GM21528 (cell line): ENCODE results near the gene CCDC12.

ENCODE experiments used
- ATAC-seq: cut with Tn5 transposase; IDR thresholded peaks from one replicate; pipeline ENCODE4 v1.9.1; 2021; ENCODE audit warnings: mild to moderate bottlenecking, moderate library complexity; ENCODE audit not compliant: unreplicated experiment, low FRiP score

The CCDC12 gene

DNA sequence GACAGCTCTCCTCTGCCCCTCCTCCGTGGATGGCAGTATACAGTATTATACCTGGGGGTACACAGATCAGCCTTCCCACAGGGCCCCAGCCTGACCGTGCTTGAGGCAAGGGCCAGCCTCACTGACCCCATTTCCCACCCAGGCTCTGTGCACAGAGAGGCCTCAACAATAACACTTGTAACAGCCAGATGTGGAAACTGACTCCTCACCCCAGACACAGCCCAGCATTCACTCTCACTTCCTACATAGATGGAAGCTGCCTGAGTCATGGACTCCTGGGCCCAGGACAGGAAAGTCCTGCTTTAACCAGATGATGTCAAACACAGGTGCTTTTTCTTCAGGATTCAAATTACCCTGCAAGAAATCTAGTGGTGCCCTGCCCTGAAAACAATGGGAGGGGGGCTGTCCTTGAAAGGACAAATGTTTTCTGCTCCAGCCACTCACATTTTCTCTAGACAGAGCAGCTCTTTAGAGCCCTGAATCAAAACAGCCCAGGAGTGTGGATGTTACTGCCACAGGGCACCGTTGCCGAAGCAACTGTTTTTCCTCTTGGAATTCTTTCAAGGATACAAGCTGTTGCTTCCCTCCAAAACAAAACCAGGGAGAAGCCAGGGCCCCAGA, 16.4 kb downstream of the CCDC12 start:
- ATAC-seq, result no peak

GRCh38 chr3:46959161-46959511, 17.4 kb downstream of the CCDC12 start:
- no peak for ATAC-seq

DNA sequence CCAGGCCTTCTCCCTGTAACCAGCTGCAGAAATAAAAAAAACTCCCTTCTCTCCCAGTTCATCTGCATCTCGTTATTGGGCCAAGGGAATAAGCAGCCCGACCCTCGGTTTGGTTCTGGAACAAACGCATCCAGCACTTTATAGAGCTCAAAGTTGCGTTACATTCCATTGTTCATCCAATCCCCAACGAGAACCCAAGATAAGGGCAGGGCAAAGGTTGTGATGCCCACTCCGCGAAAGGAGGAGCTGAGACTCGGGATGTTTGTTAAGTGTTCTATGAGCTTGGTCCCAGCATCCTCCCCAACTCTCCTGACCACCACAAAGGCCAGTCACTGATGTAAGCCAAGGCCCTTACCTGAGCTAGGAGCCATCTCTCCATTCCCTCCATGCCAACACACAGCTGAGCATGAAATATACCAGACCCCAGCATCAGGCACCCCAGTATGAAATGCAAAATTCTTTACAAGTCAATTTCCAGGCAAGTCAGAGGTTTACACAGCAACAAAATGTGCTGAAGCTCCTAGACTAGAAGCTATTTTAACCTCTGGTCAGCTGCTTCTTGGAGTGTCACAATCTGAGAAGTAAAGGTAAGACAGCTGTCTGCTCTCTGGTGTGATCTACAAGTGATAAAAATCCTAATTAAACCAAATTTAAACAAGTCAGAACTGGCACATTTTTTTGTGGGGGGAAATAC, 17.9 kb downstream of the CCDC12 start:
- no peak for ATAC-seq

DNA sequence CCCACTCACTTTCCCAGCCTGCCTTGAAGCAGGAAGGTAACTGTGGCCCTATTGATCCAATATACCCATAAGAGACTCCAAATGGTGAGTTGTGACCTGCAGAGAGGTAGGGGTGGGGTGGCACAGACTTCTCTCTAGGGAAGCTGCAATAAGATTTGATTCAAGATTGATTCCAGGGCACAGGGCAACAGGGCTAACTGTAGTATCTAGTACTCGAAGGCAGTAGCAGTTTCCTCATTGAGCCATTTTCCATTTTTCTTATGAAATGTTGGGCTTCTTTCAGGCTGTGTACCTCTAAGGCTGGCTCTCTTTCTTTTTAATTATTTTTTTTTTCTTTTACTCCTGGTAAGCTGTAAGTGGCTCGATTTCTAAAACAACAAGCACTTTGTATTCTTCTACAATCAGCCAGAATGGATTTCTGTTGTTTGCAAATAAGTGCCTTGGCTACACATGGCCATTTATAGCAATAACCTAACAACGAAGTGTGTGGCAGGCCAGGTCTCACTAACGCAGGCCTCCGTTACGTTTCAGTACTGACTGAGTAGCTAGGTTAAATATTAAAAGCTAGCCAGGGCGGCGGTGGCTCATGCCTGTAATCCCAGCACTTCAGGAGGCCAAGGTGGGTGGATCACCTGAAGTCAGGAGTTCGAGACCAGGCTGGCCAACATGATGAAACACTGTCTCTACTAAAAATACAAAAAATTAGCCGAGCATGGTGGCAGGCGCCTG, 19.3 kb downstream of the CCDC12 start:
- no peak for ATAC-seq

DNA sequence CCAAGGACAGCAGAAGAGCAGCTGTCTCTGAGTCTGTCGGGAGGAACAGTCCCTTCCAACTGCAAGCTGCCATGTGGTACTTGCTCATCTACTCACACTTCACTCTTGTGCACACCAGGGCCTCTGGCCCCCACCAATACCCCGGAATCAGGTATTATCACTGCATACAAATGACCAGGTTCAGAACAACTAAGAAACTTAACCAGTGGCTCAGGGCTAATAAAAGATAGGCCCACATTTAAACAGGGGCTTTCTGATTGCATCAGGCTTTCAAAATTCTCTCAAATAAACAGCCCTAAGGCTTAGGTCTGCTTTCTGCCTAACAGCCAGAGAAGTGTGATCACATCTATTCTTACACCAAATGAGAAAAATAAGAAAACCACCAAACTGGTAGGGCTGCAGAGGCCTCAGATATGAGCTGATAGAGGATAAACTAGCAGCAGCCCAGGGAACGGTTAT, 20.7 kb downstream of the CCDC12 start:
- ATAC-seq, result no peak

GRCh38 chr3:46955157-46955556, 21.4 kb downstream of the CCDC12 start:
- no peak for ATAC-seq

DNA sequence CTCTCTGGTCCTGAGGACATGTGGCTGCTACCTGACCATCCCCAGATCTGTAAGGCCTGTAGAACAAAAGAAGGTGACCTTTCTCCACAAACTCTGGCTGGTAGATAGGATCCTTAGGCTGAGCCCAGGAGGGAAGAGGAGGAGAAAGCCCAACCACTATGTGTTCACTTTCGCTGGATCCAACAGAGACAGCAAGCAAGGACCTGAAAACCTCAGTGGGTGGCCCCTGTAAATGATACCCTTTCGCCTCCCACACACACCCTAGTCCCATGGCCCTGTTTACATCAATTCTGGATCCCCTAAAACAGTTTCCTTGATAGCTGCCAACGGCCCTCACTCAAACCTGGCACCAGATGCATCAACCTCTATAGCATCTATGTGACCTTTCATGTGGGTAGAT, 22.4 kb downstream of the CCDC12 start:
- ATAC-seq, result no peak

DNA sequence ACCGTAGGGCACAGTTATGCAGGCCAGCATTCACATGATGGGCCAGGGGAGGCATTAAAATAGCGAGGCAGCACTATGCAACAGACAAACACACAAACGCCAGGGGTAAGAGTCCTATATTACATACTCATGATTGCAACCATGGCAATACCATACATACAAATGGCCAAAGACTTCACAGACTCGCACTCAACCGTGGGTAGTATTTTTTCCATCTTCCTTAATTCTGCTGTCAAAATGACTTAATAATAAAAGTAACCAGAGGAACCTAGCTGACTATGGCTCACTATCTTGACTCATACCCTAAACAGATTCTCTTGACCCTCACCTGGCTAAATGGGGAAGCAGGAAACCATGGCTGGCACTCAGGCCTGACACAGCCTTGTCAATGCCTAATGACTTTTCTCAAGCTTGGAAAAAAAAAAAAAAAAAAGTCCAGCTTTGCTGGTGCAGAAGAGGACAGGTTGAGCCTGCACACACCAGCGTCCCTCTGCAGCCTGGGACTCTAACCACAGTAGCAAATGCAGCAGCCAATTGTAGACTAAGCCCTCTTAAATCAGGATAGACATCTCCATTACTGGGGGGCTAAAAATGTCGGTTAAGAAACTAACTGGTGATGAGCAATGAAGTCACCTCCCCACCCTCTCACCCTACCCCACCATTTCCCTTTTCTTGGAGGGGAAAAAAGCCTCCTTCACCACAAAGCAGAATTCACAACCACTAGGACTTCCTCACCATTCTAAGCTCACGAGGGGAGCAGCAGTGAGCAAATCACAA, 23.1 kb downstream of the CCDC12 start:
- ATAC-seq, result no peak

DNA sequence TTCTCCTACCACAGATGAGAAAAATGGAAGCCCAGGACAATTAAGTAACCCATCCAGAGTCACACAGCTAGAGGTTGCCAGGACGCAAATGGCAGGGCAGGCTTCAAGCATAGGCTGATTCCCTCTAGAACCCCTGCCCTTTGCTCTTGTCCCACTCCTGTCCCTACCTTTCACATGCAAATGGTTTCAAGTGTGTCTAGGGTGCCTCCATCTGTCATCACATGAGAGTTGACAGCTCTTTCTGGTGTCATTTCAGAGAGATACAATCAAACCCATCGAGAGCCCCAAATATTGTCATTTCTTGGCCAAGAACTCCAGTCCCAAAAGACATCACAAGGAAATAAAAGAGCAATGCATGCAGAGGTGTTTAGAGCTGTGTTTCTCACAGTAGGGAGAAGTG, 23.7 kb downstream of the CCDC12 start:
- no peak for ATAC-seq

GRCh38 chr3:46950650-46951241, 25.8 kb downstream of the CCDC12 start:
- no peak for ATAC-seq

DNA sequence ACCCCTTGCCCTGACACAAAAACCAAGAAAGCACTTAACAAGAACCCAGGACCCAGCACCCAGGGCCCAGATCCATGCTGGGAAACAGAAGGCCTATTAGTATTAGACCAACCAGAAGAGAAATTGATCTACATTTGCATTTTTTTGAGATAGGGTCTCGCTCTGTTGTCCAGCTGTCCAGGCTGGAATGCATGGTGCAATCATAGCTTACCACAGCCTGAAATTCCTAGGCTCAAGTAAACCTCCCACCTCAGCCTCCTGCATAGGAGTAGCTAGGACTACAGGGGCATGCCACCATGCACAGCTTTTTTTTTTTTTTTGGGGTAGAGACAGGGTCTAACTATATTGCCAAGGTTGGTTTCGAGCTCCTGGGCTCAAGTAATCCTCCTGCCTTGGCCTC, 26.4 kb downstream of the CCDC12 start:
- no peak for ATAC-seq

GRCh38 chr3:46948830-46949671, 27.5 kb downstream of the CCDC12 start:
- no peak for ATAC-seq

GRCh38 chr3:46947981-46948791, 28.4 kb downstream of the CCDC12 start:
- no peak for ATAC-seq

GRCh38 chr3:46947546-46947901, 29.0 kb downstream of the CCDC12 start:
- no peak for ATAC-seq

- no peak for ATAC-seq
Measured at GRCh38 chr3:46946856-46947545, 29.5 kb downstream of the CCDC12 start.

DNA sequence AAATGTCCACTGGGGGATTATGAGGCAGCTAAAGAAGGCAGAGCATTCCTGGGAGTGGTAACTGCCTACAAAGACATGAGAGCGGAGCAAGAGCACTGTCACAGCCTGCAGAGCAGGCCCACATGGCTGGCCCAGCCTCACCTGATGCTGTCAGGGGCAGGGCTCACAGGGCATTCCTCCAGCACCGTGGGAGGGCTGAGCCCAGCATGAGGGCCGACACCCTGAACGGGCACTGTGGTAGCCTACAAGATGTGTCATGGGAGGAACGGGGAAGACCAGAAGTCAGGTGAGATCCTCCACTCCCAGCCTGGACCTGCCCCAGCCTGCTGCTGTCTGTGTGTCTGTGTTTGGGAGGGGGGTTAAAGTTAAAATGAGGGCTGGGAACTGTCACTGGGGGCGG, 30.1 kb downstream of the CCDC12 start:
- ATAC-seq, result no peak

- no peak for ATAC-seq
Measured at GRCh38 chr3:46944191-46944590, 32.4 kb downstream of the CCDC12 start.
